ENCODE results near the gene TMEM150A.
A peak's percentile ranks its signal among the peaks of the same experiment; 100 is the strongest.
"Not testable (repeated sequence)": the region's sequence is repeated elsewhere in the genome, so short reads cannot be mapped to it uniquely, and the experiment has no call there.

The TMEM150A gene

DNA sequence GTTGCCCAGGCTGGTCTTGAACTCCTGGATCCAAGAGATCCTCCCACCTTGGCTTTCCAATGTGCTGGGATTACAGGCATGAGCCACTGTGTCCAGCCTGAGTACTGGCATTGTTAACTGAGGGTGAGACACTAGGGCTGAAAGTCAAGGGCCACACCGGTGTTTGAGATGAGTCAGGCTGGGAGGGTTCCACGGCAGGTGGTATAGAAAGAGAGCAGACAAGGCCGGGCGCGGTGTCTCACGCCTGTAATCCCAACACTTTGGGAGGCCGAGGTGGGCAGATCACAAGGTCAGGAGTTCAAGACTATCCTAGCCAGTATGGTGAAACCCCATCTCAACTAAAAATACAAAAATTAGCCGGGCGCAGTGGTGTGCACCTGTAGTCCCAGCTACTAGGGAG, 10.2 kb downstream of the TMEM150A start:
- DNase-seq = not testable (repeated sequence)

- no peak for DNase-seq
These were observed 10.9 kb downstream of the TMEM150A start for GRCh38 chr2:85591563-85591962.

GRCh38 chr2:85590950-85591349, 11.5 kb downstream of the TMEM150A start:
- DNase-seq = no peak

DNA sequence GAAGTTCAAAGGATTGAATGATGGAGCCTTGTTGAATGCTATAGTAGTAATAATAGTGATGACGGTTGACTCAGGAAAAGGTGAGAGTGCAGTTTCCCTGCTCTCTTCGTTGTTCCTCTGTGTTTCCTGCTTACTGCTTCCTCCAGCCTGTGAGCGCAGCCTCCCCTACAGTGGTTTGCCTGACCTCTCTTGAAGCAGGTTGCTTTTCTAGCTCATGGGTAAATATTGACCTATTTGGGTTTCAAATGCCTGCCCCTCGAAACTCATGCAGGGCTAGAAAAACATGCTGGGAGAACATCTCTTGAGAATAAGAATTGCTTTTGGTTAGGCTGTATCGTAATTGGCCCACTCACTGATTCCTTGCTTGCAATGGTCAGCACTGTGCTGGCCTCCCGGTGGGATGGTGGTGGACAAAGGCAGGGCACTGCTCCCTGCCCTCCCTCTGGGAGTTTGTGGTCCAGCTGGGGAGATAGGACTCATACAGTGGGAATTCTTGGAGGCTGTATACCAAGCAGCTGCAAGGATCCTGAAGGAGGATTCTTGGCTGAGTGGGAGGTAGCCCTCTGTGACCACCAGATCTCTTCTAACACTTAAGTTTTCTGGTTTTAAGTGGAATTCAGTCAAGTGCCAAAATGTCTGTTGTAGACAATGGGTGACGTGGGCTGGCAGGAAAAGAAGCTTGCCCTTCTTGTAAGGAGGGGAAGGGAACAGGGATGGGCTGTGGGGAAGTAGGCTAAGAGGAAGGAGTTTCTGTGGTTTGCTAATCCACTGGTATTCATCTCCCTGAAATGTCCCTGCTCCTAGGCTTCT, 12.3 kb downstream of the TMEM150A start:
- DNase-seq = no peak

DNA sequence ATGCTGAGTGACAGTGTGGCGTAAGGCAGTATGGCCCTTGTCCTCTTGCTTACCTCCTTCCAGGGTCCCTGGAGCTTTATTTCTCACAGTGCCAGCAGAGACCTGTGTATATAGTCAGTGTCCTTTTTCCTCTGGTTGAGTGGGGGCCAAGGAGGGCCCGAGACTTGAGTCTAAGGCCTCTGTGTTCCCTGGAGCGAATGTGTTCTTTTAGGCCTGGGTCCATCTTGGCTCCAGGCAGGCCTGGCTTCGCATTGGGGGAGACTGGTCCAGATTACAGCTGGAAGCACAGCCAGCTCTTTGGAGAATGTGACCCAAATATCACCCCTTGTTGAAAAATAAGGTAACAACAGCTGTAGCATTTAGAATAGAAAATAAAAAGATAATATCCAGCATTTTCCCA, 13.3 kb downstream of the TMEM150A start:
- no peak for DNase-seq

GRCh38 chr2:85588645-85589044, 13.9 kb downstream of the TMEM150A start:
- DNase-seq = no peak

DNA sequence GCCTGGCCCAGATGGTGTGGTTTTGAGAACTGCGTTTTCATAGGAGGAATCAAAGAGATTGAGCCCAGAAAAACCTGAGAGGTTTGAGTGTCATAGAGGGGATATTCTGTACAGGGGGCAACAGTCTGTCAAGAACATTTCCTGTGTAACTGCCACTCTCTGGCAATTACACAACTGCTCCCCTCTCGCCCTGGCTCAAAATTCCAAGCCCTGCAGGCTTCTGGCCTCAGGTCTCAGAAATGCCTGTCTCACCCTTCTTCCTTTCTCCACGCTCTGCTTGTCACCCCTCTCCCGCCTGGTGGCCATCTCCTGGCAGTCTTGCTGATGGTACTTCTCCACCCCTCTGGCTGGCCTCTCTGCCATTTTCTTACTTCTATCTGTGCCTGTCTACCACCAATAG, 14.3 kb downstream of the TMEM150A start:
- no peak for DNase-seq

DNA sequence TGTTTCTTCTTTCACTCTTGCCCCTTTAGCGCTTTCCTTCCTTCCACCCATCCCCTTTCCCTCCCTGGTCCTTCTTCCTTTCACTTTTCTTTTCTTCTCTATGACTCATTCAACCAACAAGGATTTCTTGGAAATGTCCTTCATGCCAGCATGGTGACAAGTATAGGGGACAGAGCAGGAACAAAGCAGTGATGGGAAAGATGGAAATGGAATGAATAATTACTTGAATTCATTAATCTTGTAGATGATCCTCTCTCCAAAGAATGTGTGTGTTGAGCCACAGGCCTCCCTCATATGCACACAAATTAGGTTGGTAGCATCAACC, 16.8 kb downstream of the TMEM150A start:
- DNase-seq = no peak

DNA sequence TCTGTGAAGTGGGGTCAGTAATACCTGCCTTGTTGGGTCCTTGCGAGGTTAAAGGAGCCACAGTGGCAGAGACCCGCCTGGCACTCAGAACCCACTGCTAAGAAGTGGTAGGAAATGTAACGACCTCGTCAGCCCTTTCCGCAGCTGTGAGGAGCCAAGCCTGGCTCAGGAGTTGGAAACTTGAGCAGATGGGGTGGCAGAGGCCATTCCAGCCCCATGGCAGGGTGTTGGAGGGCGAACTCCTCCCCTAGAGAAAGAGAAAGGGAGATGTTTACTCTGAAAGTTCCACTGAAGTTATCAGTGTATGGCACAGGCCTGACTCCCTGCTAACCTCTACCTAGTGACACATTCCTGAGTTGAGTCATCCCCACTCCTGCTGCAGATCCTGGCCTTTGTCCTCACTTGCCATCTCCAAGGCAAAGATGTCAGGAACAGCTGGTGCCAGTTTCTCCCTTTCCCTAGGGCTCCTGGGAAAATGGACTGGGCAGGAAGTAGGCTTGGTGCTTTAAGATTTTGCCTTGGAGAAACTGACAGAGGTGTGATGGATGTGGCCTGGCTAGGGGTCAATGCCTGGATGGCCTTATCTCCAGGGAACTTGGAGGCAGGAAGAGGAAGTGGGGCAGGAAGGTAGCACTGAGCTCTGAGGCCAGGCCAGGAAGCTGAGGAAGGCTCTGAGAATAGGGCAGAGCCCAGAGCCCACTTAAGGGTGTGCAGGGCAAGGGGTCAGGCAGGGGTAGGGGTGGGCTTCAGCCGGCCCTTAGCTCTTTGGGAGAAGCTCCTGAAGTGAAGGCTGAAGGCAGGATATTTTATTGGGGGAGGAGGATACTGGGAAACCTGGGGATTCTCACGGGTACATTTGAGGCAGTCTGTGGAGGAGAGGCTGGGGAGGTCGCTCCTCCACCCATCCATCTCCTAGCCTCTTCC, 17.4 kb downstream of the TMEM150A start:
- DNase-seq = peak; percentile 22

DNA sequence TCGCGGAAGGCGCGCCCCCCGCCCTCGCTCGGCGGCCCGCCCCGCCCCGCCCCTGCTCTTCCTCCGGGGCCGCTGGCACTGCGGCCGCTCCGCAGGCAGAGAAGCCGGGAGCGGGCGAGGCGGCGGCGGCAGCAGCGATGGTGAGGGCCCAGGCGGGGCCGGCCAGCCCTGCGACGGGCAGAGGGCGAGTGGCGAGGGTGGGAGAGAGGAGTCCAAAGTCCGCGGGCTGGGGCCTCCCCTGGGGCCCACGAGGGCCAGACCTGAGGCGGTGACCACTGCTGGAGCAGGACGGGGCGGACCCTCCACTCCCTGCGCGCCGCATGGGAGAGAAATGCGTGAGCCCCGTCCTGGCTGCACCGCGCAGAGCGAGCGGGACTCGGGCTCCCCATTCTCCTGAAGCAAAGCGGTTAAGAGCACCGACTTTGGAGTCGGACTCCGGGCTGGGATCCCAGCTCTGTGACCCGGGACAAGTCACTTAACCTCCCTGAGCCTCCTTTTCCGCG, 18.1 kb downstream of the TMEM150A start, which contains the start of gene VAMP5:
Gene VAMP5 (plus strand): TSS at position 78 of the 503 bp plus-strand sequence. CDS start 60 bp downstream, at position 138.
- DNase-seq = no peak

DNA sequence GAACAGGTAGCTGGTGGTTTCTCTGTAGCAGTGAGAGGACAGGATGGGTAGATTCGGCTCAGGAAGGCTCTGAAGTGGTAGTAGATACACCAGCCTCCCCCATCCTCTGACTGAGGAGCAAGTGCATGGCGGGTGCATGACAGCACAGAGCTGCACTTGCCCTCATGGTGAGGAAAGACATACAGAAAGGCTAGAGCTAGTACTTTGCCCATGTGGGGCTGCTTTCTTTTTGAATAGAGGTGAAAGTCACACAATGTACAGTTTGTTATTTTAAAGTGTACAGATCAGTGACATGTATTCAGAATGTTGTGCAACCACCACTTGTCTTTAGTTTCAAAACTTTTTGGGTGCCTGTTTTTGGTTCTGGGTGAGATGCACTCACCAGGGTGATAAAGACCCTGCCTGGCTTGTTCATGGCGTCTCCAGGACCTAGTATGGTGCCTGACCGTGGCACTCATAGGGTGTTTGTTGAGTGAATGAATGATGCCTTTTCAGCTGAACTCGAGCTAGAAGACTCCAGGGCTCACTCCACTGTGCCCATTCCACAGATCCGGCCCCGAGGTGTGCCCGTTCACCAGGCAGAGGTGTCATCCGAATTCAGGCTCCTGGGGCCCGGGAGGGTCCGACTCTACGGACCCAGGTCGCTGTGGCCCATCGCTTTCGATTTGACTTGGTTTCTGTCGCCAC, 18.7 kb downstream of the TMEM150A start:
- peak; percentile 58 for DNase-seq

GRCh38 chr2:85582492-85582891, 20.0 kb downstream of the TMEM150A start:
- no peak for DNase-seq

GRCh38 chr2:85580206-85580605, 22.3 kb downstream of the TMEM150A start:
- no peak for DNase-seq

DNA sequence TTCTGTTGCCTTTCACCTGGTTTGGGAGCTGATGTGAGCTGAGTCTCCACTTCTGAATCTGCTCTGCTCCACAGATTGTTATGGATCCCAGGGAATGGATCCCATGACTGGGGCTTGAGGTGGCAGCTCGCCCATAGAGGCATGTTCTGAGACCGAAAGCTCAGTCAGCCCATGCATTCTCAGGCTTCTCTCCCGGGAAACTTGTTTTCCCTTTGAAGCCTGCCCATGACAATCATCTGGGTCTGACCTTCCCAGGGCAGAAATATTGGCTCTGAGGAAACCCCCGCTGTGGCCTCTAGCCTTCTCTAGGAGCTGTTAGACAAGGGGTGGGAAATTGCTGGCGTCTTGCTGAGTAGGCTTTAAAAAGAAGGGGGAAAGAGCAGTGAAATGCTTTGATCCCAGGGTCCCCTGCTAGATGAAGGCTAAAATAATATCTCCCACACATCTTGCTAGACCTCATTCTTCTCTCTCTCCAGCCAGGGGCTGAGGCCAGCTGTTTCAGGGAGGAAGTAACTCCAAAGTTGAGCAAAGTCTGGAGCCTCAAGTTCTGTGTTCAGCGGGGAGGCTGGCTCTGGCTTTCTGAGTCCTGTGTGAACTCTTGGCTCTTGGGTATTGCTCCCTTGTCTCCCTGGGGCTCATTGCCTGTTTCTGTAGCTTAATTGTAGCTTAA, 23.1 kb downstream of the TMEM150A start:
- no peak for DNase-seq

GRCh38 chr2:85578243-85579180, 24.0 kb downstream of the TMEM150A start:
- DNase-seq = peak; percentile 15

GRCh38 chr2:85577386-85578242, 24.9 kb downstream of the TMEM150A start, which contains the start of gene VAMP8:
VAMP8 (plus strand) TSS chr2:85577586; CDS start chr2:85577647, 61 bp downstream.
- peak; percentile 67 for DNase-seq

GRCh38 chr2:85577063-85577385, 25.5 kb downstream of the TMEM150A start:
- no peak for DNase-seq

DNA sequence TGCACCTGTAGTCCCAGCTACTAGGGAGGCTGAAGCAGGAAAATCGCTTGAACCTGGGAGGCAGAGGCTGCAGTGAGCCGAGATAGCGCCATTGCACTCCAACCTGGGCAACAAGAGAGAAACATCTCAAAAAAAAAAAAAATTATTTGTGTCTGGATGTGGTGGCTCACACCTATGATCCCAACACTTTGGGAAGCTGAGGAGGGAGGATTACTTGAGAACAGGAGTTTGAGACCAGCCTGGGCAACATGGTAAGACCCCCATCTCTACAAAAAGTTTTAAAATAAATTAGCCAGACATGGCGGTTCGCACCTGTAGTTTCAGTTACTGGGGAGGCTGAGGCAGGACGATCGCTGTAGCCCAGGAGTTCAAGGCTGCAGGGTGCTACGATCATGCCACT, 26.8 kb downstream of the TMEM150A start:
- no peak for DNase-seq

DNA sequence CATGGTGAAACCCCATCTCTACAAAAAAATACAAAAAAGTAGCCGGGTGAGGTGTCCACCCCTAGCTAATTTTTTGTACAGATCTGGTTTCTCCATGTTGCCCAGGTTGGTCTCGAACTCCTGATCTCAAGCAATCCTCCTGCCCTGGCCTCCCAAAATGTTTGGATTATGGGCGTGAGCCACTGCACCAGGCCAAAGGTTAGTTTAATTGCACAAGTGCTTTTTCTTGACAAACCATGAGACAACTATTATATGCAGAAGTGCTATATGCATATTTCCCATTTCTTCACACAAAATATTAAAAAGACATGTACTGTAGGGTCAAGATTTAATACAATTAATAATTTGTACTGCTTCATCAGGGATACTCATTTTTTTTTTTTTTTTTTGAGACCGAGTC, 36.2 kb downstream of the TMEM150A start:
- DNase-seq = no peak

- DNase-seq = no peak
These were observed 38.3 kb downstream of the TMEM150A start for GRCh38 chr2:85564144-85564563.

Measured in CD4-positive, alpha-beta T cell treated with Interleukin-17A for 1 hour (primary cell).